ENCODE results near the gene SIAH2.

DNA sequence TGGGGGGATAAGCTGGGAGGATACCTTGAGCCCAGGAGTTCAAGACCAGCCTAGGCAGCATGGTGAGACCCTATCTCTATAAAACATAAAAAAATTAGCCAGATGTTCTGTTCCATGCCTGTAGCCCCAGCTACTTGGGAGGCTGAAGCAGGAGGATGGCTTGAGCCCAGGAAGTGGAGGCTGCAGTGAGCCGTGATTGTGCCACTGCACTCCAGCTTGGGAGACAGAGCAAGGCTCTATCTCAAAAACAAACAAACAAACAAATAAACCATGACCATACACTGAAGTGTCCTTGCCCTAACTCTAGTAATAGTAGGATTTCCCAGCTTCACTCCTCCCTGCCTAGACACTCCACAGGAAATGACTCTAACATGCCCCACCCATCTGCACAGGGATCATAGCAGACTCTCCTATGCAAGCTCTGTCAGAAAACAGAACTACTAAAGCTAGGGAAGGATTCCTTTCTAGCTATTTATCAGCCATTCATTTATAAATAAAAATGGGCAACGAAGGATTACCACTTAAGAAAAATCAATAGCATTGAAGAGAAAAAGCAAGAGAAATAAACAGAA, 63.8 kb downstream of the SIAH2 start:
- no peak for TF ChIP-seq TCF7L2 (IDR thresholded peaks at IDR 0.05; ENCODE audit: low read depth, low read length)
- TF ChIP-seq, protein P1, sequence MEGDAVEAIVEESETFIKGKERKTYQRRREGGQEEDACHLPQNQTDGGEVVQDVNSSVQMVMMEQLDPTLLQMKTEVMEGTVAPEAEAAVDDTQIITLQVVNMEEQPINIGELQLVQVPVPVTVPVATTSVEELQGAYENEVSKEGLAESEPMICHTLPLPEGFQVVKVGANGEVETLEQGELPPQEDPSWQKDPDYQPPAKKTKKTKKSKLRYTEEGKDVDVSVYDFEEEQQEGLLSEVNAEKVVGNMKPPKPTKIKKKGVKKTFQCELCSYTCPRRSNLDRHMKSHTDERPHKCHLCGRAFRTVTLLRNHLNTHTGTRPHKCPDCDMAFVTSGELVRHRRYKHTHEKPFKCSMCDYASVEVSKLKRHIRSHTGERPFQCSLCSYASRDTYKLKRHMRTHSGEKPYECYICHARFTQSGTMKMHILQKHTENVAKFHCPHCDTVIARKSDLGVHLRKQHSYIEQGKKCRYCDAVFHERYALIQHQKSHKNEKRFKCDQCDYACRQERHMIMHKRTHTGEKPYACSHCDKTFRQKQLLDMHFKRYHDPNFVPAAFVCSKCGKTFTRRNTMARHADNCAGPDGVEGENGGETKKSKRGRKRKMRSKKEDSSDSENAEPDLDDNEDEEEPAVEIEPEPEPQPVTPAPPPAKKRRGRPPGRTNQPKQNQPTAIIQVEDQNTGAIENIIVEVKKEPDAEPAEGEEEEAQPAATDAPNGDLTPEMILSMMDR (IDR thresholded peaks at IDR 0.05), result no peak
